HG02759 (cell line): Measurements from ENCODE around the gene NOS2.

ENCODE experiments used
- ATAC-seq: cut with Tn5 transposase; IDR thresholded peaks from one replicate; pipeline ENCODE4 v1.9.1; 2021; ENCODE audit warnings: mild to moderate bottlenecking, moderate library complexity; ENCODE audit not compliant: unreplicated experiment

NOS2 gene

DNA sequence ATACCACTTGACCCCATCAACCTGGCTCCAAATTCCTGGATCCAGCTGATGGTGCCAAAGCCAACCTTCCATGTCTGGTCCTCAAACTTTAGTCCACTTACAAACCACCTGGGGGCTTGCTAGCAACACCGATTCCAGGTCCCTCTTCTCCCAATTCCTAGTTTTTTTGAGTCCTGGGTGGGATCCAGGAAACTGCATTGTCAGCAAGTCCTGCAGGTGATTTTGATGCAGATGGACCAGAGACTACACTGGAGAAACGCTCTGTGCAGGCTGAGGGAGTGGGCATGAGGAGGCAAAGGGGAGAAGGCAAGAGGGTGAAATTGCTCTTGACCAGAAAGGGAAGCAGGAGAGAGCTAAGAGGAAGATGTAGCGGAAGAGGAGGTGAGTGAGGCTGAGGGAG is 21.0 kb upstream of the NOS2 start:
- ATAC-seq: no peak

DNA sequence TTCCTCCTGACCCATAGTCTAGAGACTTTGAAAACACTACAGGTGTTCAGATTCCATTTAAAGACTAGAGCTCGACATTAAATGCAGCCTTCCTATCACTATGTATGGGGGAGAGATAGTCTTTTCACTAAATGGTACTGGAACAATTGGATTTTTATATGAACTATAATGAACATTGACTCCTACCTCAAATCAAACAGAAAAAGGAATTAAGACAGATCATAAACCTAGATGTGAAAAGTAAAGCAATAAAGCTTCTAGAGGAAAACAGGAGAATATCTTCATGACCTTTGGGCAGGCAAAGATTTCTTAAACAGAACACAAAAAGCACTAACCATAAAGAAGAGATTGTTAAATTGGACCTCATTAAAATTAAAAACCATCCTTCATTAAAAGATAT is 18.8 kb upstream of the NOS2 start:
- no peak for ATAC-seq

GRCh38 chr17:27818401-27819105 is 18.2 kb upstream of the NOS2 start:
- no peak for ATAC-seq

DNA sequence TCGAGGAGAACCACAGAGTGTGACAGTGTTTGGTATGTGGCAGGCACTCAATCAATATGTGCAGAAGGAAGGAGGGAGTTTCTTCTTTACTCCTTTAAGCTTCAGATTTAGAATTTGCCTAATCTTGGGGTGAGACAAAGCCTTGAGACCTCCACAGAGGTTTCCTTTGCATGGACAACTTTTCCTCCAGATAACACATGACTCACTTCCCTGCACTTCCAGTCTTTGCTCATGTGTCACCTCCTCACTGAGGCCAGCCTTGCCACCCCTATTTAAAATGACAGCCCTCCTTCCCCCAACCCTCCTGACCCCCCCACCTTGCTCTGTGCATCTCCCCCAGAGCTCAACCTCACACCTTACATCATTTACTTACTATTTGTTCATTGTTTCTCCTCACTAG is 17.4 kb upstream of the NOS2 start:
- ATAC-seq: no peak

DNA sequence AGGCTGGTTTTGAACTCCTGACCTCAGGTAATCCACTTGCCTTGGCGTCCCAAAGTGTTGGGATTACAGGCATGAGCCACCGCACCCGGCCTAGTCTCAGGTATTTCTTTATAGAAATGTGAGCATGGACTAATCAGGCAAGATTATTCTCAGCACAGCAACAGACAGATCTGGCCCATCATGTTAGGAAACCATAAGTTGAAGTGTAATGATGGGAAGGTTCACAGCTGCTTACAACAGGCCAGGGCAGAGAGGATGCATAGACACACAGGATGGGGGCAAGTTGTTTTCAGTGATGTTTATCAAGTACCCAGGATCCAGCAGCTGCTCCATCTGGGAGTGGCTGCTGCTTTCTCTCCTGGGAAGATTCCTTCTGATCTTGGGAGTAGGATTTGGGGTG is 16.6 kb upstream of the NOS2 start:
- no peak for ATAC-seq

- ATAC-seq: no peak
Observed at GRCh38 chr17:27811961-27812360, 11.6 kb upstream of the NOS2 start.

DNA sequence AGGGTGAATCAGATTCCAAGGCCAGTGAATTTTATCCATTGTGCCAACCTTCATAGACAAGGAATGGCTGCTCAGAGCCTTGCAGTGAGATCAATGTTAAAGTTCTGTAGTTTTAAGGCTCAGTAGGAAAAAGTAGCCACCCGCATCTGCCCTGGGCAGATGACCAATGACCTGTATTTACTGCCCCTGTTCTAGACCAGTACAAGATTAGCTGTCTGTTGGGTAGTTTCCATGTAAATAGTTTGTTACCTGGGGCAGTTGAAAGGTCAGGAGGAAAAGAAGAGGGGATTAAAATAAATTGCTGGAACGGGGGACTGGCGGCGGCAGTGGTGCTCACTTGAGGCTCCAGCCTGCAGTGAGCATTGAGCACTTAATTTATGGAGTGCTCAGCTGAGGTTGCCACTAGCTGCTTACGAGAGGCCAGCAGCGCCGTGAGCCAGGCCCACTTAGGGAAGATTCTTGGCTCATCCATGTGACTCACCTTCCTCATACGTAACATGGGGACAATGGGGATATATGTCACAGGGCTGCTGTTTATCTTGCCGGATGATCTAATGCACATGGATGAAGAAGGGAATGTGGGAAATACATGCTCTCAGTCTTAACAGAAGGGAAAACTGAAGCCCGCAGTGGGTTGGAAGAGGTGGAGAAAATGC is 10.7 kb upstream of the NOS2 start:
- ATAC-seq: no peak

GRCh38 chr17:27810211-27810901 is 10.0 kb upstream of the NOS2 start:
- peak; percentile 35 for ATAC-seq

DNA sequence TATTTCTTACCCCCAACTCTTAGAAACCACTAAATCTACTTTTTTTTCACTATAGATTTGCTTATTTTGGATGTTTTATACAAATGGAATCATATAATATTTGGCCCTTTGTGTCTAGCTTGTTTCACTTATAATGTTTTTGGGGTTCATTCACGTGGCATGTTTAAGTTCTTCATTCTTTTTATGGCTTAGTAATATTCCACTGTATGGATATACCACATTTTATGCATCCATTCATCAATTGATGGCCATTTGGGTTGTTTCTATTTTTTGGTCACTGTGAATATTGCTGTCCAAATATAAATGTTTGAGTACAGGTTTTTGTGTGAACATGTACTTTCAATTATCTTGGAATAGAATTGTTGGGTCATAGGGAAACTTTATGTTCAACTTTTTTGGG is 9.2 kb upstream of the NOS2 start:
- no peak for ATAC-seq

- ATAC-seq: no peak
Observed at GRCh38 chr17:27808628-27809027, 8.3 kb upstream of the NOS2 start.

- ATAC-seq: peak; percentile 68
Observed at GRCh38 chr17:27807567-27808470, 7.5 kb upstream of the NOS2 start.

- ATAC-seq: peak; percentile 48
Observed at GRCh38 chr17:27805520-27806146, 5.3 kb upstream of the NOS2 start.

GRCh38 chr17:27804113-27804512 is 3.8 kb upstream of the NOS2 start:
- no peak for ATAC-seq

GRCh38 chr17:27802962-27803680 is 2.8 kb upstream of the NOS2 start:
- ATAC-seq: no peak

DNA sequence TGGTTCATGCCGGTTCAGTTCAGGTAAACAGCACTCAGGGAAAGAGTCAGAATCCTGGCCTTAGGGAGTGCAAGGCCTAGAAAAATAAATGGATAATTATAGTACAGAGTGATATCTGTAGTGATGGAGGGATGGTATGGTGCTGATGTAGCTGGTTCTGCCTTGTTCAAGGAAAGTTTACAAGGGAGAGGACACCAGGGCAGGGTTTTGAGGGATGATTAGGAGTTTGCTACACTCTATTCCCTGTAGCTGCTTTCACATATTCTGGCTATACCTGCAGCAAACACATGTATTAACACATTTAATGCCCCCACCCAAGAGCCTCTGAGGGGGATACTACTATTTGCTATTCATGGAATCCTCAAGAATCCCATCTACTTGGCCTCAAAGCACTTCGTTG is 1.7 kb upstream of the NOS2 start:
- ATAC-seq: no peak

DNA sequence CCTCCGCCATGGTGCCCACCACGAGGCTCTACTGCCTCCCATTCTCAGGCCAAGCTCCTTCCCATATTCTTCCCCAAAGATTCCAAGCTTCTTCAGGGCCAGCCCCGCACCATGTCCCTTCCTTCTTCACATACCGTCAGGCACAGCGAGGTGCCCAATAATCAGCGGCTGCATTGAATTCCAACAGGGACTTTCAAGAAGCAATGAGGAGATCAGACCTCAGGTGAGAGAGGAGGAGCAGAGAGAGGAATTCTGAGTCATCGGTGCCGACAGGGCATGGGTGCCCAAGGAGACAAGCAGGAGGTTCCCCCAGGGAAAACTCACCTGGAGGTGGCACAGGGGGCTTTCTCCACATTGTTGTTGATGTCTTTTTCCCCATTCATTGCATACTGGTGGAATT is 2.0 kb downstream of the NOS2 start:
- ATAC-seq: no peak

DNA sequence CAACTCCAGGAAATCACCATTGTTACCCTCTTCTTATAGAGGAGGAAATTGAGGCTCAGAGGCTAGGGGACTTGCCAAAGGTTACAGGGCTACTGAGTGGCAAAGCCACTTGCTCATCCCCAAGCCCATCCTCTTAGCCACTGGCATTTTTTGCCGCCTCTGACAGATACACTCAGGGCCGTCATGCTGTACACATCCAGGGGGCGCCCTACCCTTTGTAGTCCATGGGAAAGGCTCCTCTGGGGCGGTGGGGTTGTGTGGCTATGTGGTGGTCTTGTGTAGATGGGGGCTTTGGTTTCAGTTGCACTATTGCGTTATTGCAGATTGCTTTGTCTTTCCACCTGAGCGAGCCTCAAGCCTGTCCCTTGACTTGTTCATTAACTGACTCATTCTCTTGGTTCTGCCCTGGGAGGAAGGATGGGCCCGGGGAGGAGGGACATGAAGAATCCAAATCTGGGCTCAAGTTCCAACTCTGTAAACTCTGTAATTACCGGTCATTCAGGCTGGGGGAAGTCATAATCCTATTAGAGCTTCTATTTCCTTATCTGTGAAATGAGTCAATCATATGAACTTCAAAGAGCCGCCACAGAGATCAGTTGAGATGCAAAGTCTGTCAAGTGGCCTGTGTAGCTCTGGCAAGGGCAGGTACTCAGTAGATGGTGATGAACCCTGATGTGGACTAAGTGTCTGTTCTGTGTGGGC is 2.8 kb downstream of the NOS2 start:
- ATAC-seq: no peak

DNA sequence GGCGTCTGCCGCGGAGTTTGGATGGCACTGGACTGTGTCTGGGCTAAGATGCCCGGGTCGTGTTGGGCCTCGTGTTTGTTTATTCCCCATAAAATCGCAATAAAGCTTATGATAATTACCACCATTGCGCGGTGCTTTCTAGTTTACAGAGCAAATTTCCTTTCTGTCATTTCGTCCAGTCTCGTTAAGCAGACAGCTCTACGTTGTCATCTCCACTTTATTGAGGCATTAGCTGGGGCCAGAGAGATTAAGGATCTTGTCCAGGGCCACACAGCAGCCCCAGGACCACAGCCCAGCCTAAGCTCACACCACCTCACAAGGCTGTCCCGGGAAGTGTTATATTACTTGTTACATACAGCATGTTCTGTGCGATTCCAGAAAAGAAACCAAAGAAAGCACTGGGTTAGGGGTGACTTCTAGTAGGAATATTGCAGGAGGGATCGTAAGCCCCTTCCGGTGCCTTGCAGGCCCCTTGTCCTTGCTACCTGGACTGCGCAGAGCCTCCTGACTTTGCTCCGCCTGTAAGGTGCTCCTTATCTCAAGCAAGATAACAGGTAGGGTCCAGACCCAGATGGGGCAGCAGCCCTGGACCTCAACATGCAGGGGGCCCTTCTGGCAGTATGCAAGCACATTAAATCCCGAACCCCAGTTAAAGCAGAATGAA is 6.3 kb downstream of the NOS2 start:
- ATAC-seq: no peak
